CD4-positive, alpha-beta T cell treated with Interleukin-1 beta for 1 hour (primary cell): ENCODE measurements around the gene CES2.
"Not testable (repeated sequence)": the region's sequence is repeated elsewhere in the genome, so short reads cannot be mapped to it uniquely, and the experiment has no call there.

ENCODE experiments used
- DNase-seq, 2 donors: peaks; one replicate each; pipeline ENCODE4 v3.0.0-alpha.2; 2020 to 2022

CES2 gene

DNA sequence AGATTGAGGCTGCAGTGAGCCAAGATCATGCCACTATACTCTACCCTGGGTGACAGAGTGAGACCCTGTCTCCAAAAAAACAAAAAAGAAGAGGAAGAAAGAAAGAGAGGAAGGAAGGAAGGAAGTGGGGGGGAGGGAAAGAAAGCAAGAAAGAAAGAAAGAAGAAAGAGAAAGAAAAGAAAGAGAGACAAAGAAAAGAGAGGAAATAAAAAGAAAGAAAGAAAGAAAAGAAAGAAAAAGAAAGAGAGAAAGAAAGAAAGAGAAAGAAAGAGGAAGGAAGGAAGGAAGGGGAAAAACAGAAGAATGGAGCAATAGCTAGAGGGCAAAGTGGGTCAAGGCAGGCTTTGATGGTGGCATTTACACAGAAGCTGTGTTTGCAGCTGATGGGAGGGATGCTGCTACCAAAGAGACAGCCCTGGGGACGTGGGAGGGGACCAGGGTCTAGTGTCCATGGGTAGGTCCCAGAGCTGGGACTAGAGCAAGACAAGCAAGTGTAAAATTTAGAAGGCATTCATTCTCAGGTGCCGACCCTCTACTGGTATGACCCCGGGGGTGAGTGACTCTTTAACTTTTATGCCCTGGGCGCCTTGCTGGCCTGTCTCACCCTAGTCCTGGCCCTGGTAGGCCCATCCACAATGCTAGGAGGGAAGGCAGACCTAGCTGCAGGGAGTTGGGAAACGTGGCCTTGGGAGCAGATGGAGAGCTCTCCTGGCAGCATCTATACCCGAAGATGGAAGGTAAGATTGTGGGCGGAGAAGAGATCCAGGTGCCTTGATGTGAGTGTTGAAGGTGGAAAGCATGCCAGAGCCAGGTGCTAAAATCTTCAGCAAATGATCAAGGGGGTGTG, 23.8 kb downstream of the CES2 start:
- no peak for DNase-seq

DNA sequence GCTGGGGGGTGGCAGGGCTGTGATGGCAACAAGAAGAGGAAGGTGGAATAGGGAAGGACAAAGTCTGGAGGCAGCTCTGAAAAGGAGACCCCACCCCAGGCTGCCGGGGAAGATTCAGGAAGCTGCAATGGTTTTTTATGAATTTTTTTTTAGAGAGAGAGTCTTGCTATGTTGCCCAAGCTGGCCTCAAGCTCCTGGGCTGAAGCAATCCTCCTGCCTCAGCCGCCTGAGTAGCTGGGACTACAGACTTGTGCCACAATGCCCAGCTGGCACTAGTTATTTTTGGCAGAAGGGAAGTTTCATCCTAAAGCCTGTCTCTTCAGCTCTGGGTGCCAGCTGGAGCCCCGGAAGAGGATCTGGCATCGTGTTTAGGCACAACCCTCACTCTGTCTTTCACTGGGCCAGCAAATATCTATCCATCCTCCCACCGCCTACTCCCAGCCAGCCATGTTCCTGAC, 24.4 kb downstream of the CES2 start:
- DNase-seq, result peak in 1 of 2 donors; percentile 10

DNA sequence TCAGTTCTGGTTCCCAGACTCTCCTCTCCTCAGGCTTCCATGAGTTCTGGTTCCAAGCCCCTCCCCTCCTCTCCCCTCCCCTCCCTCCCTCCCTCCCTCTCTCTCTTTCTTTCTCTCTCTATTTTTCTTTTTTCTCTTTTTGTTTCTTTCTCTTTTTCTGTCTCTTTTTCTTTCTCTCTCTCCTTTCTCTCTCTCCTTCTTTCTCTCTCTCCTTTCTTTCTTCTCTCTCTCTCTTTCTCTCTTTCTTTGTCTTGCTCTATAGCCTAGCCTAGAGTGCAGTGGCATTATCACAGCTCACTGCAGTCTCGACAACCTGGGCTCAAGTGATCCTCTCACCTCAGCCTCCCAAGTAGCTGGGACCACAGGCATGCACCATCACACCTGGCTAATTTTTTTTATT, 25.0 kb downstream of the CES2 start:
- no peak for DNase-seq

GRCh38 chr16:66961065-66961744, 25.9 kb downstream of the CES2 start, which contains the start of gene CES3:
Gene CES3, plus strand, starts transcription at chr16:66961266. Its CDS starts 42 bp downstream, at chr16:66961308.
- peak; percentile 51 to 61 for DNase-seq

- DNase-seq, result no peak
These were observed 26.6 kb downstream of the CES2 start for GRCh38 chr16:66961914-66962313.

DNA sequence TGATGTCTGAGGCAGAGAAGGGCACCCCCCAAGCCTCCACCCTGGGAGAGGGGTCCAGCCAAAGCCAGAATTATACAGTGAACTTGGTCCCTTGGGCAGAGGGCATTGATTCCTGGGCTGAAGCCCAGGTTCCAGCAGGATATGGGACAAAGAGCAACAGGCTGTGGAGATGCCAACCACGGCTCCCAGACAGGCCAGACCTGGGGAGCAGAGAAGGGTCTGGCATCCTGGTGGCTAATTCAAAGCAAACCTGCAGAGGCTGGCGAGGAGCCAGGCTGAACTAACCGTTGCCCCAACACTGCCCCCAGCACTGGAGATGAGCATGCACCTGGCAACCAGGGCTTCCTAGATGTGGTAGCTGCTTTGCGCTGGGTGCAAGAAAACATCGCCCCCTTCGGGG, 28.7 kb downstream of the CES2 start:
- no peak for DNase-seq

DNA sequence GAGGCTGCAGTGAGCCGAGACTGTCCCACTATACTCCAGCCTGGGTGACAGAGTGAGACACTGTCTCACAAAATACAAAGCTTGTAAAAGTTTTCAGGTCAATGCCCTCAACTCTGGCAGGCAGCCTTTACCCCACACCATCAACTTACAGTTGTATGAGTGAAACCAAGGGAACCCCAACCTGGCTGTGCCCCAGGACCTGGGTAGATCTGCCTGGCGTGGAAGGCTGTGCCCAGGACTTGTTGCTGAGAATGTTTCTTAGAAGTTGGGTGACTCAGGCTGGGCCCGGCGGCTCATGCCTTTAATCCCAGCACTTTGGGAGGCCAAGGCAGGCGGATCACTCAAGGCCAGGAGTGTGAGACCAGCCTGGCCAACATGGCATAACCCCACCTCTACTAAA, 33.5 kb downstream of the CES2 start:
- no peak for DNase-seq

DNA sequence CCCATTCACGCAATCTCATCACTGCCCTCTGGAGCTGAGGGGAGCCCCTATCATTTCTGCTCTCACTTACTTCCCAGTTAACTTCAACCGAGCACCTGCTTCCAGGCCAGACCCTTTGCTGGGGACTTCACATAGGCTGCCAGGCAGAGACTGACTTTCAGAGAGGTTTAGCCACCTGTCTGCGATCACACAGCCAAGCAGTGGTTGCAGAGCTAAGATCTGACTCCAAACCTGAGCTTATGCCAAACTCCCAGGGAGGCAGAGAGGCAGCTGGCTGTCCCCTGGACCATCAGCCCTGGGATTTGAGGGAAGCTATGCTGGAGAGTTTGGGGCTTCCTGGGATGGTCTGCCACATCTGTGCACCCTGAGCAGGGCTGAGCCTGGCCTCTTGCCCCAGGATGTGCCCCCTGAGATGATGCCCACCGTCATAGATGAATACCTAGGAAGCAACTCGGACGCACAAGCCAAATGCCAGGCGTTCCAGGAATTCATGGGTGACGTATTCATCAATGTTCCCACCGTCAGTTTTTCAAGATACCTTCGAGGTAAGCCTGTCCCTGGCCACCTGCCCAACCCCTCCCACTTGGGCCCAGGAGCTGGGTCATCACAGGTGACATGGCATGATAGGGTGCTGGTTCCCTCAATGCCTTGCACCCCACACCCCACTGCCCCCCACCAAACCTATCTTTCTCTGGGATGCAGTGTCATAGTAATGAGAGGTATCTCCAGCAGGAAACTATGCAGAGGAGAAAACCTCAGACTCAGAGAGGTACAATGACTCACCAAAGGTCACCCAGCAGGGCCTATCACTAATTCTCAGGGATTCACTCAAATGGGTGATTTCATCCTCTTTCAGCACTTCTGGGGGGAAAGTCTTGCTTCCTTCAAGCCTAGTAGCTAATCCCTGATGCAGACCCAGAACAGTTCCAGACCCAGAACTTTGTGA, 35.7 kb downstream of the CES2 start:
- no peak for DNase-seq

DNA sequence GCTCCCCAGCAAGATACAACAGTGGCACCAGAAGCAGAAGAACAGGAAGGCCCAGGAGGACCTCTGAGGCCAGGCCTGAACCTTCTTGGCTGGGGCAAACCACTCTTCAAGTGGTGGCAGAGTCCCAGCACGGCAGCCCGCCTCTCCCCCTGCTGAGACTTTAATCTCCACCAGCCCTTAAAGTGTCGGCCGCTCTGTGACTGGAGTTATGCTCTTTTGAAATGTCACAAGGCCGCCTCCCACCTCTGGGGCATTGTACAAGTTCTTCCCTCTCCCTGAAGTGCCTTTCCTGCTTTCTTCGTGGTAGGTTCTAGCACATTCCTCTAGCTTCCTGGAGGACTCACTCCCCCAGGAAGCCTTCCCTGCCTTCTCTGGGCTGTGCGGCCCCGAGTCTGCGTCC, 37.7 kb downstream of the CES2 start:
- no peak for DNase-seq

- DNase-seq, result no peak
These were observed 38.4 kb downstream of the CES2 start for GRCh38 chr16:66973716-66974115.

DNA sequence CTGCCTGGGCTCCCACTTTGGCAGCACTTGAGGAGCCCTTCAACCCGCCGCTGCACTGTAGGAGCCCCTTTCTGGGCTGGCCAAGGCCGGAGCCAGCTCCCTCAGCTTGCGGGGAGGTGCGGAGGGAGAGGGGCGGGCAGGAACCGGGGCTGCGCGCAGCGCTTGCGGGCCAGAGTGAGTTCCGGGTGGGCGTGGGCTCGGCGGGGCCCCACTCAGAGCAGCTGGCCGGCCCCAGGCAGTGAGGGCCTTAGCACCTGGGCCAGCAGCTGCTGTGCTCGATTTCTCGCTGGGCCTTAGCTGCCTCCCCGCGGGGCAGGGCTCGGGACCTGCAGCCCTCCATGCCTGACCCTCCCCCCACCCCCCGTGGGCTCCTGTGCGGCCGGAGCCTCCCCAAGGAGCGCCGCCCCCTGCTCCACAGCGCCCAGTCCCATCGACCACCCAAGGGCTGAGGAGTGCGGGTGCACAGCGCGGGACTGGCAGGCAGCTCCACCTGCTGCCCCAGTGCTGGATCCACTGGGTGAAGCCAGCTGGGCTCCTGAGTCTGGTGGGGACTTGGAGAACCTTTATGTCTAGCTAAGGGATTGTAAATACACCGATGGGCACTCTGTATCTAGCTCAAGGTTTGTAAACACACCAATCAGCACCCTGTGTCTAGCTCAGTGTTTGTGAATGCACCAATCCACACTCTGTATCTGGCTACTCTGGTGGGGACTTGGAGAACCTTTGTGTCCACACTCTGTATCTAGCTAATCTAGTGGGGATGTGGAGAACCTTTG, 39.0 kb downstream of the CES2 start:
- DNase-seq, result not testable (repeated sequence)

GRCh38 chr16:66974932-66975246, 39.6 kb downstream of the CES2 start:
- peak; percentile 53 to 72 for DNase-seq

GRCh38 chr16:66975302-66975893, 40.1 kb downstream of the CES2 start:
- no peak for DNase-seq

GRCh38 chr16:66976746-66977145, 41.4 kb downstream of the CES2 start:
- no peak for DNase-seq

- peak; percentile 84 to 85 for DNase-seq
These were observed 42.2 kb downstream of the CES2 start for GRCh38 chr16:66977341-66978113.

- no peak for DNase-seq
These were observed 43.8 kb downstream of the CES2 start for GRCh38 chr16:66979011-66979717.

DNA sequence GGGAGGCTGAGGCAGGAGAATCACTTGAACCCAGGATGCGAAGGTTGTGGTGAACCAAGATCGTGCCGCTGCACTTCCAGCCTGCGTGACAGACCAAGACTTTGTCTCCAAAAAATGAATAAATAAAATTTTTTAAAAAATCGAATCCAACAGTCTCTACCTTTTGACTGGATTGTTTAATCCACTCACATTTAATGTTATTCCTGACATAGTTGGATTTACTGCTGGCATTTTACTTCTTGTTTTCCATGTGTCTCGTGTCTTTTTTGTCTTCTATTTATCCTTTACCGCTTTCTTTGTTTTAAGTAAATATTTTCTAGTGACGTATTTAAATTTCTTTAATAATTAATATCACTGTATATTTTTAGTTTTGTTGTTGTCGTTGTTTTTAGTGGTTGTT, 47.7 kb downstream of the CES2 start:
- DNase-seq, result no peak

- DNase-seq, result no peak
These were observed 49.6 kb downstream of the CES2 start for GRCh38 chr16:66984892-66985311.

DNA sequence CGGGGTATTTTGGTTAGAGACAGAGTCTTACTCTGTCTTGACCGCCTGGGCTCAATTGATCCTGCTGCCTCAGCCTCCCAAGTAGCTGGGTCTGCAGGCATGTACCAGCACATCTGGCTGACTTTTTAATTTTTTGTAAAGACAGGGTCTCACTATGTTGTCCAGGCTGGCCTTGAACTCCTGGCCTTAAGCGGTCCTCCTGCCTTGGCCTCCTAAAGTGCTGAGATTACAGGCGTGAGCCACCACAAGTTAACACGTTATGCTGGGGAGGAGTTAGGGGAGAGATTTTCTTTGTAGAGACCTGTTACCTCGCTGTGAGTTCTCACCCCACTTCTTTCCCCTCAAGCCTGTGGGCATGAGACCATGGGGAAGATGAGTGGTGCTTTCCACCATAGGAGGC, 51.2 kb downstream of the CES2 start:
- no peak for DNase-seq

GRCh38 chr16:66988197-66988788, 53.0 kb downstream of the CES2 start, which contains the start of gene CES4A:
Gene CES4A, plus strand, starts transcription at chr16:66988589. Its CDS starts 184 bp downstream, at chr16:66988773.
- no peak for DNase-seq
